KOPT-K1 (cell line): Measurements from ENCODE around the gene EXOSC2.

Experiments
- H3K27ac ChIP-seq: fragments of 200-600 bp; sonication (generic); 2 replicates; pipeline ENCODE4 v1.5.1; 2016; ENCODE audit warnings: antibody characterized with exemption, mild to moderate bottlenecking, low read depth, low read length; ENCODE audit not compliant: poor library complexity, severe bottlenecking
- H3K36me3 ChIP-seq: fragments of 200-600 bp; sonication (generic); 2 replicates; pipeline ENCODE4 v1.5.1; 2017; ENCODE audit warnings: antibody characterized with exemption, mild to moderate bottlenecking, low read length, moderate library complexity; ENCODE audit not compliant: insufficient read depth
- H3K9me3 ChIP-seq: fragments of 200-600 bp; sonication (generic); 2 replicates; pipeline ENCODE4 v1.5.1; 2017; ENCODE audit warnings: antibody characterized with exemption, low read length, mild to moderate bottlenecking; ENCODE audit not compliant: insufficient read depth, poor library complexity, severe bottlenecking

Gene EXOSC2

DNA sequence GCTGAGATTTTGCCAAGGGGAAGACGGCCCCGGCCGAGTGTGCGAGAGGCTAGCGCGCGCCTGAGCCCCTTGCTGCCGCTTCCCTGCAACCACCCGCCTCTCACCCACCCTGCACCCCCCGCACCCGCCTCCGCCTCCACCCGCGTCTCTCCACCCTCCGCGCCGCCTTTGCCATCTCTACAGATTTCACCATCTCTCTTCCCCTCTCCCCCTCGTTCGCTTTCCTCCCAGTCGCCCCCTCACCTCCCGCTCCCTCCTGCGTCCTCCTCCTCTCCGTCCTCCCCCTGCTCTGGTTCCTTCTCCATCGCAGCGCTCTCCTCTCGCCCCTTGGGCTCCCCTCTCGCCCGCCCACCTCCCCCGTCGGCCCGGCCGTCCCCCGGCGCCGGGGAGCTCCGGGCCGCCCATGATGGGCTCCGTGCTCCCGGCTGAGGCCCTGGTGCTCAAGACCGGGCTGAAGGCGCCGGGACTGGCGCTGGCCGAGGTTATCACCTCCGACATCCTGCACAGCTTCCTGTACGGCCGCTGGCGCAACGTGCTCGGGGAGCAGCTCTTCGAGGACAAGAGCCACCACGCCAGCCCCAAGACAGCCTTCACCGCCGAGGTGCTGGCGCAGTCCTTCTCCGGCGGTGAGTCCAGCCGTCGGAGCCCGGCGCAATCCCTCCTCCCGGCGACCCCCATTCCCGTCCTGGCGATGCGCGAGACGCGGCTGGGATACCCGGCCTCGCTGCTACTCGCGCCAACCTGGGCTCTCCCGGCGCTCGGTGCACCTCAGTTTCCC lies 29.1 kb upstream of the EXOSC2 start, which contains the start of gene PRDM12:
TSS of gene PRDM12 (plus strand) at position 344 of the 778 bp plus-strand sequence. CDS start at position 404, 60 bp downstream.
- H3K9me3 ChIP-seq: no peaks in the 10 kb centered on the region
- no peaks in the 10 kb centered on the region for H3K36me3 ChIP-seq
- H3K27ac ChIP-seq: no peak within 1 kb of the TSS

DNA sequence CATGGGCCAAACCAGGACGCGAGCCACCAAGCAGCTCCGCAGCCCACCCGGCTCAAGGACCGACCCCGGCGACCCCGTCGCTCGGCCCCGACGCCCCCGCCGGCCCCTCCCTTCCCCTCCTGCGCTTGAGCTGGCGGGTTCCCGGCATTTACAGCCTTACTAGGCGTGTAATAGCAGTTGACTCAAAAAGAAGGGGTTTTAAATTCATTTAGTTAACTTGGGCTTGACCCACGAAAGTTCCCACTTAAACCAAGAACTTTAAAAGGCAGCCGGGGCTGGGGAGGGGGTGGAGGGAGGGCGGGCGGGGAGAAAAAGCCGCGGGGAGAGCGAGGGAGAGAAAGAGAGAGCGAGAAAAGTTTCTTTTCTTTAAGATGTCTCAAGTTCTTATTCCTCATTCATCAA lies 28.6 kb upstream of the EXOSC2 start:
- H3K9me3 ChIP-seq: no peaks in the 10 kb centered on the region
- H3K27ac ChIP-seq: no peak overlapping the region
- no peaks in the 10 kb centered on the region for H3K36me3 ChIP-seq

DNA sequence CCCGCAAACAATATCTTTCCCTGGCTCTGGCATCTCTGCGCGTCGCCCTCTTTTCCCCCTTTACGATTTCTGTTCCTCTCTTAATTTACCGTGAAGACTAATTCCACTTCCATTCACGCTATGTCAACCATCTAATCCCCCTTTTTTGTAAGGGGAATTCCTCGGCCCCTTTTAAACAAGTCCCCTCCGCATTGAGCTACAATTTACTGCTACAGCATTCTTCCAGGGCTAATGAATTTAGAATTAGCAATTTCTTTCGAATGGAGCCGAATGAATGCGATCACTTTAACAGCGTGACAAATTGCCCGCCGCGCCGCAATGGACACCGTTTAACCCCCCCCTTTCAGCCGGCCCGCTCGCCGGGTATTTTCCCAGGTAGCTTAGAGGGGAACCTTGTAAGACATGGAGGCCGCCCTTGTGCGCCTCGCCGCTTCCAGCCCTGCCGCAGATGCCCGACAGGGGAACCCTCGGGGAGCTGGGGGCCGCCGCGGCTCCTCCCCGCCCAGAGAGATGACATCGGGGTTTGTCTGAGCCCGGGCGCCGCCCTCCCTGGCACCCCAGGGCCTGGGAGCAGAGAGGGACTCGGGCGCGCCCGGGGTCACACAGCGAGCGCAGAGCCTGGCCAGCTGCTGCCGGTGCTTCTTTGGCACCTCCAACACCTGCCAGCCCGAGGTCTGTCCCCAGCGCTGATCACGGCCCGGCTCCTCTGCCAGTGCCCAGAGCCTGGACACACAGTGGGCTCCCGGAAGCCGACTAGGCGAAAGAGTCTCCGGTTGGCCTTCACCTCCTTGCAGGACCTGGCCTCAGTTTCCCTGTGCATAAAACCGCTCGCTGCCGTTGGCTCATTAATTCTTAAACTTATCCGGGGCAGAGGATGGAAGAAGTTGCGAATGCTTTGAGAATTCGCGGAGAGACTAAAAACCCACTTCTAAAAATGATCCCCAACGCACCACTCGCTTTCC lies 27.9 kb upstream of the EXOSC2 start:
- Histone ChIP-seq H3K9me3 (no peaks in the 10 kb centered on the region), H3K27ac (no peak overlapping the region), H3K36me3 (no peaks in the 10 kb centered on the region)

DNA sequence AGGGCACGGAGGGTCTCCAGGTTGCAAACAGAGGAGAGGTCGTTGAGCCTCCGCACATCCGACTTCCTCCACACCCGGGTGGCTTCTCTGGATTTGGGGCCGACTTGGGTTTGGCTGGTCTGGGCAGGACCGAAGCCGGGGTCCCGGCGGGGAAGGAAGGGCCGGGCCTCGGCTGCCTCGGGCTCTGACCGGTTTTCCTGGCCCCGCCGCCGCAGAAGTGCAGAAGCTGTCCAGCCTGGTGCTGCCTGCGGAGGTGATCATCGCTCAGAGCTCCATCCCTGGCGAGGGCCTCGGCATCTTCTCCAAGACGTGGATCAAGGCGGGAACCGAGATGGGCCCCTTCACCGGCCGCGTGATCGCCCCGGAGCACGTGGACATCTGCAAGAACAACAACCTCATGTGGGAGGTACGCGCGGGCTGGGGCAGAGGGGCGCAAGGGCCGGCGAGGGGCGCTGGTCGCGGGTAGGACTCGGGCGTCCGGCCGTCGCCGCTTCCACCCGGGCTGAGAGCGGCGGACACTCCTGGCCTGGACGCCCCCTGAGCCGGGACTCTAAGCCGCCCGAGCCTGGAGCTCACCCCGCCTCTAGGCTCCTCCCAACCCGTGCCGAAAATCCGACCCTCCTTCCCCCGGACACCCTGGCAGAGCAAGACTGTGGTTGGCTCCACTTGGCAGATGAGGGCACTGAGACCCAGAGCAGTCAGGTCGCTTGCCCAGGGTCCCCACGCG lies 27.0 kb upstream of the EXOSC2 start:
- no peak overlapping the region for H3K27ac ChIP-seq
- no peaks in the 10 kb centered on the region for H3K36me3 ChIP-seq
- H3K9me3 ChIP-seq: no peaks in the 10 kb centered on the region

DNA sequence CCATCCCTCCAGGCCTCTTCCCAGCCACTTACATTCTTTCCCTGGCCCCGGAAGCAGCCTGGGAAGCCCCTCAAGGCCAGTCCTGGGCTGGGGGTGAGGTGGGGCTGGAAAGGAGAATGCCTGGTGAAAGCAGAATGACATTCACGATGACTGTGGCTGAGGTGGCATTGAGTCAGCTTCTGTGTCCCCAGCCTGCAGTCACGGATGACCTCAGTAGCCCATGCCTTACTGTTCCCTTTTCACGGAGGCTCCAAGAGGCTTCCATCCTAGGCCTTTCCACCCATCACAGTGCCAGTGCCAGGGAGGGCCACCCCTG lies 26.5 kb upstream of the EXOSC2 start:
- H3K36me3 ChIP-seq: no peaks in the 10 kb centered on the region
- H3K27ac ChIP-seq: no peak overlapping the region
- H3K9me3 ChIP-seq: no peaks in the 10 kb centered on the region

DNA sequence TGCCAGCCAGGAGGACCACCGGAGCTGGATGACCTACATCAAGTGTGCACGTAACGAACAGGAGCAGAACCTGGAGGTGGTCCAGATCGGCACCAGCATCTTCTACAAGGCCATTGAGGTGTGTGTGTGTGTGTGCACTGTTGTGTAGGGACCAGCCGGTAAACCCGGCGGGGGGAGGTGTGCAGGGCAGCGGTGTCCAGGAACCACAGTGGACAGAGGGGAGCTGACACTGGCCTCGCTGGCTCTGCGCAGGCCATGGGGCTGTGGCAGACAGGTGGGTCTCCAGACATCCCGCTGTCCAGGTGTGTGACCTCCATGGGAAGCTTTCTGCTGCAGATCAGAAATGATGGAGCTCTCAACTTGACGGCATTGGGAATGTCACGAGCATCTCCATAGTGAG lies 25.4 kb upstream of the EXOSC2 start:
- Histone ChIP-seq H3K27ac (no peak overlapping the region), H3K36me3 (no peaks in the 10 kb centered on the region), H3K9me3 (no peaks in the 10 kb centered on the region)

DNA sequence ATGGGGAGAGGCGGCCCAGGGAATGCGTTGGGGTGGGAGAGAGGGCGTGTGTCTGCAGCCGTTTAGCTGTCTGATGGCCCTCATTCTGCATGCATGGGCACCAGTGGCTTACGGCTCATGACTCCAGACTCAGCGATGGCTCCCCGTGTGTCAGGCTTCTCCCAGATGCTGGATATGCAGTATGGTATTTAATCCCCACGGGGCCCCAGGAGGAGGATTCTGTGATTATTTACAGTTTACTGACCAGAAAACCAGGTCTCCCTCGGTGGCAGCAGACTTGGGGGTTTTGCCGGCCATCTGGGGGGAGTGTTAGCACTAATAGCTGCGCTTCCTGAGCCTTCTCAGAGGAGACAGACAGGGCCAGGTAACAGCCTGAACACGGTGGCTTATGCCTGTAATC lies 24.9 kb upstream of the EXOSC2 start:
- no peaks in the 10 kb centered on the region for H3K9me3 ChIP-seq
- H3K27ac ChIP-seq: no peak overlapping the region
- no peaks in the 10 kb centered on the region for H3K36me3 ChIP-seq

DNA sequence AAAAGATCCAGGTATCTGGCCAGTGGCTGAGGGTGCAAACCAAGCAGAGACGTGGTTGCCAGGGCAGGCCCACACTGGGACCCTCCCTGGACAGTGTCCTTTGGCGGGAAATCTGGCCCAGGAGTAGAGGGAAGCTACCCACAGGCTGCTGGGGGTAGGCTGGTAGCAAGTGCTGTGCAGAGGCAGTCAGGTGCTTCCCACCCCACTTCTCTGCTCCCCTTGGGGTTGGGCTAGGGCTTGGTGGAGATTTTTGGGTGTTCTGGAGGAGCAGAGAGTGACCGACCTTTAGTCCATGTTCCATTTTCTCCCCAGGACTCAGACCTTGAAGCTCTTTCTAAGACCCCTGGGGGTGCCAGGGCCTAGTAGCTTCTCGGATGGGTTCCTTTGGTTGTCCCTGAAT lies 23.6 kb upstream of the EXOSC2 start:
- Histone ChIP-seq H3K9me3 (no peaks in the 10 kb centered on the region), H3K36me3 (no peaks in the 10 kb centered on the region), H3K27ac (no peak overlapping the region)

DNA sequence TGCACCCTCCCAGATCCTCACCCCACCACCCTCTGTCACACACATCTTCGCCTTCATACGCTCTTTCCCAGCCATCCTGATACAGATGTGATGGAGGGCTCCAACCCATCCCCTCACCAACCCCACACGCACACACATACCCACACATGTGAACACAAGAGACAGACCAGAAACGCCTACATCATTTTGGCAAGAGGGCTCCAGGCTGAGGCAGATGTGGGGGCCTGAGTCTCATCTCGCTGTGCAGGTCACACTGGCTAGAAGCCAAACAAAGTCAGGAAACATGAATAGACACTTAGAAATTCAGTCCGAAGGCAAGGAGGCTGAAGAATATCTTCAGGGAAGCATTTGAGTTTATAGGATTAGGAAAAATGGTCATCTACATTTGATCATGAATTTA lies 22.9 kb upstream of the EXOSC2 start:
- Histone ChIP-seq H3K27ac (no peak overlapping the region), H3K9me3 (no peaks in the 10 kb centered on the region), H3K36me3 (no peaks in the 10 kb centered on the region)

DNA sequence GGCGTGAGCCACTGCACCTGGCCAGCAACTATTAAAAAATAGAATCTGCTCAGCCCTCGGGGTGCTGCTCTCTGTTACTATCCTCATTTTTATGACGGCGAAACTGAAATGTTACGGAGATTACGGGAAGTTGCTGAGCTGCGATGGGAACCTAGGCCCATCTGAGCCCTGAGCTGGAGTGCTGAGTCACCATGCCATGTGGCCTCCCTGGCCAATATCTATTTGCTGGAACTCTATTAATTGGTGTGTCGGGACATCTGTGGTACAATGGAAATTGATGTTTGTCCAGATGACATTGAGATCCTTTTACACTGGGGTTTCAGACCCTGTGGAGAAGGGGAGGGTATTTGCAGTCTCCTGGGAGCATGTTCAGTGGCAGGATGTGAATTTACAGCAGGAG lies 21.1 kb upstream of the EXOSC2 start:
- H3K9me3 ChIP-seq: no peaks in the 10 kb centered on the region
- H3K27ac ChIP-seq: no peak overlapping the region

DNA sequence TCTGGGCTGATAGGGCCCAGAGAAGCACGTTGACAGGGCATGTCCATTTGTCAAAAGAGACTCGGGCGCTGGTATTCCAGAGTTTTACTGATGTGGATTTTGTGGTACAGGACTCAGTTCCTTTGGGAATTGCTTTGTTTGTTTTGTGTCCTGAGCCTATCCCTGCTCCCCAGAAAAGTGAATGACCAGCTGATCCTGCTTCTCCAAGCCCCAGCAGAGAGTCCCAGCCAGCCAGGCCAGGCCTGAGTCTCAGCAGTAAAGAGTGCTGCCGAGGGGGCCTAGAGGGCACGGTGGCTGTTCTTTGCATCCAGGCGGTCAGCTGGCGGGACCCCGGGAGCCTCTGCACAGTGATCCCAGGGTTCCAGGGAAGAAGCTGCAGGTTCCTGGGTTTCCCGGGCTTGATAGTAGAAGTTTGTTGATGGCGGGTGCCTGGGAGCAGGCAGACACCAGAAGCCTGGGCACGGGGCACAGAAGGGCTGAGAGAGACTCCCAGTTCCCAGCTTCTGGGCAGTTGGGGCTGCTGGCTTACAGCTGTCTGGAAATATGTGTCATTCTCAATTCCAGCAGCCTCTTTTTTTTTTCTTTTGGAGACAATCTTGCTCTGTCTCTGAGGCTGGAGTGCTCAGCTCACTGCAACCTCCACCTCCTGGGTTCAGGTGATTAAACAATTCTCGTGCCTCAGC lies 20.5 kb upstream of the EXOSC2 start:
- Histone ChIP-seq H3K36me3 (no peaks in the 10 kb centered on the region), H3K27ac (no peak overlapping the region), H3K9me3 (no peaks in the 10 kb centered on the region)

More for the DNA sequence above, 21.1 kb upstream of the EXOSC2 start:
- H3K36me3 ChIP-seq: no peaks in the 10 kb centered on the region

DNA sequence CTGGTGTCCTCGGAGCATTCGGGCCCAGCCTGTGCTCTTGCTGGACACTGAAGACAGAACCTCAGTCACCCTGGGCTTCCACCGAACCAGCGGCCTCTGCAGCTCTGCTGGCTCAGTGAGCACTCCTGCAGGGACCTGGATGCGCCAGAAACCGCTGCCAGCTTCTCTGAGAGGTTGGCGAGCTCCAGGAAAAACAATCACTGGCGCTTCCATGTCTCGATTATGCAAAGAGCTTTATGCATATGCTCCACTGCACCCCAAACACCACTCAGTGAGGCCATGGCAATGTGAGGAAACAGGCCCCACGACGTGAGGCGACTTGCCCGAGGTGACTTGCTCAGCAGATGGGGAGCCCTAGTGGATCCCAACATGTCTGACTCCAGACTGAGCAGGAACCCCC lies 18.2 kb upstream of the EXOSC2 start:
- Histone ChIP-seq H3K27ac (no peak overlapping the region), H3K36me3 (no peaks in the 10 kb centered on the region), H3K9me3 (no peaks in the 10 kb centered on the region)

DNA sequence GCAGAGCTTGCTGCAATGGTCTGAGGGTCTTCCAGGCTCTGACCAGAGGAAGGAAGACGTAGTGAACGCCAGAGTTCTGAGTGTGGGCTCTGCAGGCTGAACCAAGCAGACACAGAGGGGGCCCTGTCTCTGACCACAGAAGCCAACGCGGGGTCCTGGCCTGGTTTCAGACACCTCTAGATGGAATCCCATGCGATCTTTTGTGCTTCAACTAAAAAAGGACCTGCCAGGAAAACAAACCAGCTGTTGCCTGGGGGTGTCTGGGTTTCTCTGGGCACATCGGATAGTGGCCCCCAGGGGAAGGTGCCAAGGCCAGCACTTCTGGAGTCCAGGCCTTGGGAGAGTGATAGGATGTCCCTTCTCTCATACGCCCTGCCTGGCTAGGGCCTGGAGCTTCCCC lies 16.3 kb upstream of the EXOSC2 start:
- no peak overlapping the region for H3K27ac ChIP-seq
- no peaks in the 10 kb centered on the region for H3K36me3 ChIP-seq
- no peaks in the 10 kb centered on the region for H3K9me3 ChIP-seq

DNA sequence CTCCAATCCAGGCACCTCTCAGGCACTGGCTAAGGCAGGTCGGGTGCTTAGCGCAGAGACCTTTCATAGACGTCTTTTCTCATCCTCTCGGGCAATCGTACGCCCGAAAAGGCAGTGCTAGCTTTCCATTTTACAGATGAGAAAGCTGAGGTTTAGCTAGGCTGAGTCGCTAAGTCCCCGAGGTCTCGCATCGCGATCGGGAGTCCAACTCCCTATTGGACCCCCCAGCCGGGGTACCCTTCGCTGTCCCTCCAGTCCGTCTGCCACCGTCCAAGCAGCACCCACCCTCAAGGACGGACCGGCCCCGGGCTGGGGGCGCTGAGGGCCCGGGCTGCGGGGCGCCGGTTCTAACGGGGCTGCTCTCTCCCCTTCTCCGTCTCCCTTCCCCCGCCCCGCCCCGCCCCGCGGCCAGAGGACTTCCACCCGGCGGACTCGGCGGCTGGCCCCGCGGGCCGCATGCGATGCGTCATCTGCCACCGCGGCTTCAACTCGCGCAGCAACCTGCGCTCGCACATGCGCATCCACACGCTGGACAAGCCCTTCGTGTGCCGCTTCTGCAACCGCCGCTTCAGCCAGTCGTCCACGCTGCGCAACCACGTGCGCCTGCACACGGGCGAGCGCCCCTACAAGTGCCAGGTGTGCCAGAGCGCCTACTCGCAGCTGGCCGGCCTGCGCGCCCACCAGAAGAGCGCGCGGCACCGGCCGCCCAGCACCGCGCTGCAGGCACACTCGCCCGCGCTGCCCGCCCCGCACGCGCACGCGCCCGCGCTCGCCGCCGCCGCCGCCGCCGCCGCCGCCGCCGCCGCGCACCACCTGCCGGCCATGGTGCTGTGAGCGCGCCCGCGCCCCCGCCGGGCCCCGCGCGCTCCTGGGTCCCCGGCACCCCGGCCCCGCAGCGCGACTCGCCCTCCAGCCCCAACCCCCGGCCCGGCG lies 12.5 kb upstream of the EXOSC2 start:
- no peaks in the 10 kb centered on the region for H3K36me3 ChIP-seq
- H3K9me3 ChIP-seq: peaks cover 8% of the 10 kb centered on the region
- no peak overlapping the region for H3K27ac ChIP-seq
